ENCODE results near the gene FAM107B. TPM values are rescaled to one million over a fixed set of nuclear protein-coding genes. Genes with fewer than 3 reads are reported as not detected.

The FAM107B gene
- total RNA-seq, 1 donor from 2014 or later, result 82.2 TPM

- Mint-ChIP-seq H3K9me3 (ENCODE audit: low read depth) (no peaks in the 10 kb centered on the region), H3K27me3 (no peaks in the 10 kb centered on the region), H3K27ac (no peak overlapping the region), H3K36me3 (ENCODE audit: insufficient read depth) (no peaks in the 10 kb centered on the region), H3K4me3 (ENCODE audit: low read depth) (no peak overlapping the region), H3K4me1 (ENCODE audit: low read depth) (peaks cover 13% of the 10 kb centered on the region)
- TF ChIP-seq CTCF (IDR thresholded peaks at IDR 0.05; ENCODE audit: unreplicated experiment), result no peak
- DNase-seq (ENCODE audit: low spot score, unreplicated experiment), result no peak
These were observed 156.0 kb downstream of the FAM107B start for GRCh38 chr10:14618674-14619073.

- Mint-ChIP-seq H3K4me1 (ENCODE audit: low read depth) (peaks cover 13% of the 10 kb centered on the region), H3K27ac (no peak overlapping the region), H3K27me3 (no peaks in the 10 kb centered on the region), H3K36me3 (ENCODE audit: insufficient read depth) (no peaks in the 10 kb centered on the region), H3K4me3 (ENCODE audit: low read depth) (no peak overlapping the region), H3K9me3 (ENCODE audit: low read depth) (no peaks in the 10 kb centered on the region)
- no peak for DNase-seq (ENCODE audit: low spot score, unreplicated experiment)
- no peak for TF ChIP-seq CTCF (IDR thresholded peaks at IDR 0.05; ENCODE audit: unreplicated experiment)
These were observed 156.8 kb downstream of the FAM107B start for GRCh38 chr10:14617852-14618251.

GRCh38 chr10:14616955-14617730 lies 157.6 kb downstream of the FAM107B start:
- Mint-ChIP-seq H3K9me3 (ENCODE audit: low read depth) (no peaks in the 10 kb centered on the region), H3K27me3 (no peaks in the 10 kb centered on the region), H3K4me3 (ENCODE audit: low read depth) (no peak overlapping the region), H3K36me3 (ENCODE audit: insufficient read depth) (no peaks in the 10 kb centered on the region), H3K4me1 (ENCODE audit: low read depth) (peaks cover 19% of the 10 kb centered on the region), H3K27ac (peak overlapping the region; percentile 51)
- TF ChIP-seq CTCF (IDR thresholded peaks at IDR 0.05; ENCODE audit: unreplicated experiment), result no peak
- no peak for DNase-seq (ENCODE audit: low spot score, unreplicated experiment)

- Mint-ChIP-seq H3K36me3 (ENCODE audit: insufficient read depth) (no peaks in the 10 kb centered on the region), H3K27ac (no peak overlapping the region), H3K27me3 (no peaks in the 10 kb centered on the region), H3K9me3 (ENCODE audit: low read depth) (no peaks in the 10 kb centered on the region), H3K4me3 (ENCODE audit: low read depth) (no peak overlapping the region), H3K4me1 (ENCODE audit: low read depth) (peaks cover 22% of the 10 kb centered on the region)
- DNase-seq (ENCODE audit: low spot score, unreplicated experiment), result no peak
- no peak for TF ChIP-seq CTCF (IDR thresholded peaks at IDR 0.05; ENCODE audit: unreplicated experiment)
These were observed 158.2 kb downstream of the FAM107B start for GRCh38 chr10:14616465-14616864.

GRCh38 chr10:14613588-14613920 lies 161.1 kb downstream of the FAM107B start:
- Mint-ChIP-seq H3K27me3 (no peaks in the 10 kb centered on the region), H3K27ac (peak overlapping the region; percentile 62), H3K4me3 (ENCODE audit: low read depth) (no peak overlapping the region), H3K9me3 (ENCODE audit: low read depth) (no peaks in the 10 kb centered on the region), H3K36me3 (ENCODE audit: insufficient read depth) (no peaks in the 10 kb centered on the region), H3K4me1 (ENCODE audit: low read depth) (peaks cover 36% of the 10 kb centered on the region)
- no peak for TF ChIP-seq CTCF (IDR thresholded peaks at IDR 0.05; ENCODE audit: unreplicated experiment)
- no peak for DNase-seq (ENCODE audit: low spot score, unreplicated experiment)
